Neural cell (in vitro differentiated cells): ENCODE measurements around the gene DAG1. TPM values are rescaled to one million over a fixed set of nuclear protein-coding genes. Genes with fewer than 3 reads are reported as not detected.

Source experiments
- H2AFZ ChIP-seq: fragments of 200-600, 300-800 bp; sonication (generic), shearing (Covaris generic); 2 replicates; pipeline ENCODE4 v1.6.0; 2014; ENCODE audit warnings: low read depth, mild to moderate bottlenecking, antibody characterized with exemption, low read length, moderate library complexity
- H3F3A ChIP-seq: fragments of 200-600 bp; shearing (Covaris generic); 2 replicates; pipeline ENCODE4 v1.6.1; 2016; ENCODE audit warnings: mild to moderate bottlenecking, moderate library complexity, mixed read lengths, antibody characterized with exemption, low read length; ENCODE audit not compliant: insufficient read depth, poor library complexity, severe bottlenecking
- H3K27ac ChIP-seq: fragments of 200-600, 300-800 bp; sonication (generic), shearing (Covaris generic); 2 replicates; pipeline ENCODE4 v1.5.1; 2014; ENCODE audit warnings: mild to moderate bottlenecking, low read length, moderate library complexity
- H3K27me3 ChIP-seq: fragments of 300-800, 200-600 bp; sonication (generic), shearing (Covaris generic); 2 replicates; pipeline ENCODE4 v1.6.0; 2014; ENCODE audit warnings: mild to moderate bottlenecking, low read depth, low read length, moderate library complexity; ENCODE audit not compliant: insufficient read depth
- H3K36me3 ChIP-seq: fragments of 300-800, 200-600 bp; sonication (generic), shearing (Covaris generic); 2 replicates; pipeline ENCODE4 v1.5.1; 2014; ENCODE audit warnings: mild to moderate bottlenecking, antibody characterized with exemption, low read length, moderate library complexity; ENCODE audit not compliant: insufficient read depth
- H3K4me2 ChIP-seq: fragments of 300-800, 200-600 bp; sonication (generic), shearing (Covaris generic); 2 replicates; pipeline ENCODE4 v1.6.0; 2014; ENCODE audit warnings: mild to moderate bottlenecking, low read length
- H3K4me3 ChIP-seq: fragments of 300-800, 200-600 bp; sonication (generic), shearing (Covaris generic); 2 replicates; pipeline ENCODE4 v1.5.1; 2014; ENCODE audit warnings: mild to moderate bottlenecking, low read length, moderate library complexity
- H3K79me2 ChIP-seq: fragments of 200-600 bp; shearing (Covaris generic); replicated peaks from 2 replicates; pipeline ENCODE4 v1.6.0; 2014; ENCODE audit warnings: mild to moderate bottlenecking, low read length, moderate library complexity; ENCODE audit not compliant: insufficient read depth
- H3K9ac ChIP-seq: fragments of 300-800, 200-600 bp; sonication (generic), shearing (Covaris generic); 2 replicates; pipeline ENCODE4 v1.6.1; 2016; ENCODE audit warnings: mild to moderate bottlenecking, low read length, mixed read lengths
- H3K9me2 ChIP-seq: fragments of 200-600 bp; shearing (Covaris generic); 2 replicates; pipeline ENCODE4 v1.6.1; 2016; ENCODE audit warnings: mild to moderate bottlenecking, low read length, mixed read lengths; ENCODE audit not compliant: insufficient read depth
- H3K9me3 ChIP-seq: fragments of 200-600, 300-800 bp; sonication (generic), shearing (Covaris generic); 2 replicates; pipeline ENCODE4 v1.6.1; 2016; ENCODE audit warnings: mild to moderate bottlenecking, mixed run types, low read length, moderate library complexity, mixed read lengths
- H4K20me1 ChIP-seq: fragments of 200-600 bp; shearing (Covaris generic); 2 replicates; pipeline ENCODE4 v1.6.1; 2016; ENCODE audit warnings: mild to moderate bottlenecking, mixed run types; ENCODE audit not compliant: insufficient read depth
- CTCF ChIP-seq: fragments of 450-650 bp; IDR thresholded peaks from 2 replicates; pipeline ENCODE4 v1.5.1; 2014; ENCODE audit warnings: antibody characterized with exemption, mild to moderate bottlenecking, moderate library complexity; ENCODE audit not compliant: poor library complexity, severe bottlenecking
- EP300 ChIP-seq: fragments of 450-650 bp; conservative IDR thresholded peaks from 2 replicates; pipeline ENCODE4 v1.6.1; 2014; ENCODE audit warnings: antibody characterized with exemption, mild to moderate bottlenecking, moderate library complexity; ENCODE audit not compliant: poor library complexity, severe bottlenecking
- EZH2 ChIP-seq: fragments of 200-600, 300-800 bp; shearing (Covaris generic), sonication (generic); IDR thresholded peaks from 2 replicates; pipeline ENCODE4 v1.6.1; 2014; ENCODE audit warnings: antibody characterized with exemption, low read length, borderline replicate concordance, mild to moderate bottlenecking; ENCODE audit not compliant: insufficient read depth, poor library complexity, severe bottlenecking
- MXI1 ChIP-seq: fragments of 450-650 bp; conservative IDR thresholded peaks from 2 replicates; pipeline ENCODE4 v1.6.1; 2014; ENCODE audit warnings: antibody characterized with exemption, mild to moderate bottlenecking; ENCODE audit not compliant: poor library complexity, severe bottlenecking
- POLR2AphosphoS5 ChIP-seq: IDR thresholded peaks from 2 replicates; pipeline ENCODE4 v1.6.1; 2012
- RAD21 ChIP-seq: fragments of 450-650 bp; conservative IDR thresholded peaks from 2 replicates; pipeline ENCODE4 v1.6.1; 2014; ENCODE audit warnings: antibody characterized with exemption, mild to moderate bottlenecking, moderate library complexity
- REST ChIP-seq: IDR thresholded peaks from 2 replicates; pipeline ENCODE4 v1.6.1; 2012; ENCODE audit warnings: borderline replicate concordance
- SMC3 ChIP-seq: fragments of 450-650 bp; conservative IDR thresholded peaks from 2 replicates; pipeline ENCODE4 v1.6.1; 2014; ENCODE audit warnings: antibody characterized with exemption, mild to moderate bottlenecking, moderate library complexity; ENCODE audit not compliant: poor library complexity
- TAF1 ChIP-seq: IDR thresholded peaks from 2 replicates; pipeline ENCODE4 v1.6.1; 2012; ENCODE audit warnings: low read depth
- polyA plus RNA-seq: library from polyadenylated mRNA; depleted of rRNA; stranded (reverse); fragments of >200 nt; gene quantifications from 2 replicates; pipeline ENCODE4 v1.2.3, GENCODE V29; 2014

Gene DAG1
- polyA plus RNA-seq, 1 donor from 2014 or later, result 14.3 TPM

- Histone ChIP-seq H3K9ac (no peak overlapping the region), H3K27ac (no peak overlapping the region), H2AFZ (no peak overlapping the region), H3F3A (no peaks in the 10 kb centered on the region), H3K27me3 (no peaks in the 10 kb centered on the region), H3K9me3 (no peaks in the 10 kb centered on the region), H3K4me2 (no peak overlapping the region), H4K20me1 (no peaks in the 10 kb centered on the region), H3K79me2 (peaks cover 12% of the 10 kb centered on the region), H3K4me3 (no peak overlapping the region), H3K36me3 (no peaks in the 10 kb centered on the region), H3K9me2 (no peaks in the 10 kb centered on the region)
- no peak for TF ChIP-seq MXI1
- TF ChIP-seq RAD21, result no peak
- no peak for TF ChIP-seq TAF1
- TF ChIP-seq SMC3, result no peak
- no peak for TF ChIP-seq EZH2
- TF ChIP-seq REST, result no peak
- no peak for TF ChIP-seq EP300
- no peak for TF ChIP-seq CTCF
- no peak for TF ChIP-seq POLR2AphosphoS5
These were observed 12.7 kb downstream of the DAG1 start for GRCh38 chr3:49482766-49483165.

DNA sequence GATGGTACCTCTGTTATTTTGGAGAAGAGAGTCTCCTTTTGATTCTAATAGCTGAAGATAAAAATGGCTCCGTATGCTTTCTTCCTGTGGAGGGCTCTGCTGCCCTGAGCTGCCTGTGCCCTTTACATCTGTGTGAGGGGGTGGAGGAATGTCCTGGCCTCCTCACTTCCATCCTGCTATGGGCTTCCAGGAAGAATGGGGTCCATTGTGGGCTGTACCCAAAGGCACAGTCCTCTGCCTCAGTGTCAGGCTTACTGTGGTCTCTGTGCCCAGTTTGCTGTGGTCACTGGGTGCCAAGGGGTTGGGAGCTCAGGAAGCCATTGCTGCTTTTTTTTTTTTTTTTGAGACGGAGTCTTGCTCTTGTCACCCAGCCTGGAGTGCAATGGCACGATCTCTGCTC, 14.4 kb downstream of the DAG1 start:
- no peak overlapping the region for H3K4me2 ChIP-seq
- H3K9me2 ChIP-seq, result no peaks in the 10 kb centered on the region
- H3K27me3 ChIP-seq, result no peaks in the 10 kb centered on the region
- no peaks in the 10 kb centered on the region for H3K36me3 ChIP-seq
- H3K9me3 ChIP-seq, result no peaks in the 10 kb centered on the region
- no peak for TF ChIP-seq REST
- no peak for TF ChIP-seq POLR2AphosphoS5
- no peak for TF ChIP-seq TAF1
- TF ChIP-seq SMC3, result no peak
- TF ChIP-seq MXI1, result no peak
- TF ChIP-seq EP300, result no peak
- no peak for TF ChIP-seq EZH2
- TF ChIP-seq RAD21, result no peak
- TF ChIP-seq CTCF, result no peak
- H3F3A ChIP-seq, result no peaks in the 10 kb centered on the region
- H2AFZ ChIP-seq, result no peak overlapping the region
- peaks cover 12% of the 10 kb centered on the region for H3K79me2 ChIP-seq
- H3K27ac ChIP-seq, result no peak overlapping the region
- no peak overlapping the region for H3K4me3 ChIP-seq
- H3K9ac ChIP-seq, result no peak overlapping the region
- H4K20me1 ChIP-seq, result no peaks in the 10 kb centered on the region
